Stimulated activated naive CD8-positive, alpha-beta T cell treated with anti-CD3 and anti-CD28 coated beads, Interleukin-15, Interleukin-2, amounts not matched to agents 100 U/mL and 50 U/mL, for 24 hours (primary cell): ENCODE results near the gene MRFAP1.
A peak's percentile ranks its signal among the peaks of the same experiment; 100 is the strongest.
"Not testable (repeated sequence)": the region's sequence is repeated elsewhere in the genome, so short reads cannot be mapped to it uniquely, and the experiment has no call there.

ENCODE experiments used
- ATAC-seq: fragments of 150-1000 bp; cut with Tn5 transposase; one replicate; pipeline ENCODE4 v1.10.0; 2021
- DNase-seq: peaks from one replicate; pipeline ENCODE4 v3.0.0; 2021

The MRFAP1 gene

DNA sequence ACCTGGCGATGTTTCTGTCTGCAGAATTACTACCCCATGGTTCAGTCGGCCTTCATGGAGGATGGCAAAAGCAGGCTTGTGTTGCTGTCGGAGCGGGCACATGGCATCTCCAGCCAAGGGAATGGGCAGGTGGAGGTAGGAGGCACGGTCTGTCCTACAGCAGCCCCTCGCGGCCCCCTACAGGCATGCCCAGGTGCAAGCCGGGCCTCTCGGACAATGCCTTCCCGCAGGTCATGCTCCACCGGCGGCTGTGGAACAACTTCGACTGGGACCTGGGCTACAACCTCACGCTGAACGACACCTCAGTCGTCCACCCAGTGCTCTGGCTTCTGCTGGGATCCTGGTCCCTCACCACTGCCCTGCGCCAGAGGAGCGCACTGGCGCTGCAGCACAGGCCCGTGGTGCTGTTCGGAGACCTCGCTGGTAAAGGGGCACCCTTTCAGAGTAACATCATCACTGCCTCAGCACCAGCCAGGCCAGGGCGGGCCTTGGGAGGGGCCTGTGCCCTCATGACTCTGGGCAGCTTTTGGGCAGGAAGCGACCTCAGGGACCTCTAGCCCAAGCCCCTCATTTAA is 29.5 kb upstream of the MRFAP1 start:
- no peak for ATAC-seq
- no peak for DNase-seq

DNA sequence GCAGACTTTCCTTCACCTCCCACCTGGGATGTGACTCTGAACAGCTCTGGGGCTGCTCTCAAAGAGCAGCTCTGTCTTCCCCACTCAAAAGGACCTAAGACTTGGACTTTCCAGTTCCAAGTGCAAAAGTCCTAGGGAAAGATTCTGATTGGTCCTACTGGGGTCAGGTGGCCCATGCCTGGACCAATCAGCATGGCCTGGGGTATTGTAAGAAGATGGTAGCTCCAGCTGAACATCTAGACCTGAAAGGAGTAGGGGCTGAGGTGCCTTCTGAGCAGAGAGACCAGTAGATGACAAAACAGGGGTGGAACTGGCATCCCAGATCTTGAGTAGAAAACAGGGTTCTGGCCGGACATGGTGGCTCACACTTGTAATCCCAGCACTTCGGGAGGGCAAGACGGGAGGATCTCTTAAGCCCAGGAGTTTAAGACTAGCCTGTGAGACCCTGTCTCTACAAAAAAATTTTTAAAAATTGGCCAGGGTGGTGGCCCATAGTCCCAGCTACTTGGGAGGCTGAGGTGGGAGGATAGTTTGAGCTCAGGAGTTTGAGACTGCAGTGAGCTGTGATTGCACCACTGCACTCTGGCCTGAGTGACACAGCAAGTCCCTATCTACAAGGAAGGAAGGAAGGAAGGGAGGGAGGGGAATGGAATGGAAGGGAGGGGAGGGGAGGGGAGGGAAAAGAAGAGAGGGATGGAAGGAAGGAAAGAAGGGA is 27.4 kb upstream of the MRFAP1 start:
- no peak for ATAC-seq
- DNase-seq = no peak

DNA sequence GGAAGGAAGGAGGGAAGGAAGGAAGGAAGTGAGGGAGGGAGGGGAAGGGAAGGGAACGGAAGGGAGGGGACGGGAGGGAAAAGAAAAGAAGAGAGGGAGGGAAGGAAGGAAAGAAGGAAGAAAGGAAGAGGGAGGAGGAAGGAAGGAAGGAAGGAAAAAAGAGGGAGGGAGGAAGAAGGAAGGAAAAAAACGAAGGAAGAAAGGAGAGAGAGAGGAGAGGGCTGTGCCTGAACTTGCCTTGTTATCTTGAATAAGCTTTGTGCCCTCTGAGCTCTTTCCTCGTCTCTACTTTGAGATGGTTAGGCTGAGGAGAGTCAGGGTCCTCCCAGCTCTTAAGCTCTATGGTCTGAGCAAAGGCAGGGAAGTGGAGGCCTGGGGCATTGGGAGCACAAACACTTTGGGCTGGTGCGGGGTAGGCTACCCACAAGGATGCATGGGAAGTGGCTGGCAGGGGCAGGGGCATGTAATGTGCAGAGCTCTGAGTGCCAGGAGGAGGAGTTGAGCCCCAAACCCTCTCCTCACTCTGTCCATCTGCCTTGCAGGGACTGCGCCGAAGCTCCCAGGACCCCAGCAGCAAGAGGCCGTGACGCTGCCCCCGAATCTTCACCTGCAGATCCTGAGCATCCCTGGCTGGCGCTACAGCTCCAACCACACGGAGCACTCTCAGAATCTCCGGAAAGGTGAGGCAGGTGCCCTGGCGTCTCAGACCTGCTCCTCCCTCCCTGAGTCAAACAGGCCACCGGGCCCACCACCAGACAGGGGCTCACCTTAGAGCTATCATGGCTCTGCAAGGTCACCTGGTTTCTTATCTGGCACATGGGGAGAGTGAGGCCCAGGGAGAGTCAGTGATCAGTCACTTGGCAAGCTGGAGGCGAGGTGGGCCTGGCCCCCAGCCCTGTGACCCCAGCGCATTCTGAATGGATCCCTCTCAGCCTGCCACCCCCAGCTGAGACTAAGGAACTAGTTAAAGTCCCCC is 26.5 kb upstream of the MRFAP1 start:
- DNase-seq (no peak), ATAC-seq (no peak)

GRCh38 chr4:6614701-6615230 is 25.7 kb upstream of the MRFAP1 start:
- ATAC-seq = no peak
- no peak for DNase-seq

DNA sequence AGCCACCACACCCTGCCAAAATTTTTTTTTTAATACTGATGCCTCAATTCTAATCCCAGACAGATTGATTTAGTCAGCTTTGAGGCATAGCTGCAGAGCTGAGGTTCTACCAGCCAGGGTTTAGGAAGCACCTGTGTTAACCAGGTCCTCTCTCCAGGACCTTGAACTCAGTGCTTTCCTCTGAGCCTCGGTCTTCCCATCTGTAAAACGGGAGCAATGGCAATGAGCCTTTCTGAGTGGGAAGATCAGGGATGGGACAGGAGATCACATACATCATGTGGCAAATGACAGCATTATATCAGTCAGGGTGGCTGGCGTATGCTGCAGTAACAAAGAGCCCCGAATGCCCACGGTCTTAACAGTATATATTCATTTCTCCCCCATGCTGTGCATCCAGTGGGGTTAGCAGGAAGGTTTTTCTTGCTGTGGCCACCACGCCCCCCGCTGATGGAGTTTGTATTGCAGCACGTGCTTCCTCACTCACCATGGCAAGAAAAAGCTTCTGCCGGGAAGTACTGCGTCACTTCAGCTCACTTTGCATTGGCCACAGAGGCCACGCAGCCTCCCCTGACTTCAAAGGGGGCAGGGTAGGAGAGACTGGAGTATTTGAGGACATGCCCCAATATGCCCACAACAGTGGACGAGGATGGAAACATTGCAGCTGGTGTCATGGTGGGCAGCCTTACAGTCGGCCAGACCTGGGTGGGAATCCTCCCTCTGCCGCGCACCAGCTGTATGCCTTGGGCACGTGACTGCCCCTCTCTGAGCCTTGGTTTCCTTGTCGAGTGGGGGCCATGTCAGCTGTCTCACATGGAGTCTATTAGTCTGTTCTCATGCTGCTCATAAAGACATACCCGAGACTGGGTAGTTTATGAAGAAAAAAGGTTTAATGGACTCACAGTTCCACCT is 24.1 kb upstream of the MRFAP1 start:
- no peak for ATAC-seq
- no peak for DNase-seq

GRCh38 chr4:6617246-6617645 is 23.2 kb upstream of the MRFAP1 start:
- DNase-seq (no peak), ATAC-seq (no peak)

GRCh38 chr4:6618386-6619115 is 21.9 kb upstream of the MRFAP1 start:
- ATAC-seq = no peak
- no peak for DNase-seq

- no peak for DNase-seq
- no peak for ATAC-seq
These were observed 21.4 kb upstream of the MRFAP1 start for GRCh38 chr4:6619116-6619465.

- ATAC-seq (peak; percentile 17), DNase-seq (no peak)
These were observed 20.8 kb upstream of the MRFAP1 start for GRCh38 chr4:6619466-6620255.

- DNase-seq = no peak
- no peak for ATAC-seq
These were observed 20.2 kb upstream of the MRFAP1 start for GRCh38 chr4:6620296-6620695.

GRCh38 chr4:6620891-6621555 is 19.5 kb upstream of the MRFAP1 start:
- no peak for ATAC-seq
- DNase-seq = no peak

DNA sequence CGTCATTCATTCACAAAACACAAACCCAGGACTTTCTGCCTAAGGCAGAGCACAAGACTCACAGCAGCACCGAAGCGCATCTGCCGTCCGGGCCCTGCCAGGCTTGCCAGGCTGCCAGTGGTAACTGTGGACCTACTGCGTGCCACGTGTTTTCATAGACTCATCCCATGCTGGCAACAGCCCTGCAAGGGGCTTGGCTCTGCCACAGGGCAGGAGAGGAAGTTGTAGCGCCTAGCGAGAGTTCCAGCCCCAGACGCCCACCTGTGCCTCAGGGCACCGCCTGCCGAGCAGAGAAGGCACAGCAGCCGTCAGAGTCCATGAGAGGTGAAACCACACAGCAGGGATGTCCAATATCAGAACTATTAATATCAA is 18.9 kb upstream of the MRFAP1 start:
- ATAC-seq = no peak
- DNase-seq = no peak

- DNase-seq = no peak
- no peak for ATAC-seq
These were observed 17.7 kb upstream of the MRFAP1 start for GRCh38 chr4:6622744-6623143.

- ATAC-seq = no peak
- no peak for DNase-seq
These were observed 15.2 kb upstream of the MRFAP1 start for GRCh38 chr4:6625256-6625655.

DNA sequence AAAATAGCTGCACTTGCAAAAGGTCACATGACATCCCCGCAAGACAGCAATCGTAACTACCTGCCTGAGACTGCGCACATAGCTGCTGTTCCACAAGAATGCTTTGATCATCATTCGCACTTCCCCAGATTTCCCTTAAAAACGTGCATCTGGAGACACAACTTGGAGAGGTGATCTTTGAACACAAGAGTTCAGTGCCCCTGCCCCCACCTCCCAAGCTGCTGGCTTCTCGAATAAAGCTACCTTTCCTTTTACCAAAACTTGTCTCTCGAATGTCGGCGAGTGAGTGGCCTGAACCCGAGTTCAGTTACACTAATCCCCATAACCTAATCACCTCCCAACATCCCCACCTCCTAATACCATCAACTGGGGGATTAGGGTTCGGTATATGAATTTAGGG is 14.4 kb upstream of the MRFAP1 start:
- no peak for ATAC-seq
- DNase-seq = no peak

GRCh38 chr4:6627832-6628231 is 12.7 kb upstream of the MRFAP1 start:
- no peak for DNase-seq
- no peak for ATAC-seq

GRCh38 chr4:6628484-6628883 is 12.0 kb upstream of the MRFAP1 start:
- DNase-seq, ATAC-seq: not testable (repeated sequence)

- DNase-seq (no peak), ATAC-seq (no peak)
These were observed 8.4 kb upstream of the MRFAP1 start for GRCh38 chr4:6632125-6632524.

GRCh38 chr4:6633091-6633906 is 7.2 kb upstream of the MRFAP1 start:
- DNase-seq = no peak
- ATAC-seq = no peak
